NCI-H1105 (cell line): ENCODE data around the gene GFRA1.
"Not testable (repeated sequence)": the region's sequence is repeated elsewhere in the genome, so short reads cannot be mapped to it uniquely, and the experiment has no call there.

Source experiments
- DNase-seq: peaks from one replicate; lab custom pipeline; 2025; lab: John Stamatoyannopoulos, UW

Gene GFRA1

GRCh38 chr10:116197946-116198675, 74.9 kb downstream of the GFRA1 start:
- no peak for DNase-seq

GRCh38 chr10:116195583-116195982, 77.4 kb downstream of the GFRA1 start:
- no peak for DNase-seq

- no peak for DNase-seq
Observed at GRCh38 chr10:116195039-116195438, 78.0 kb downstream of the GFRA1 start.

GRCh38 chr10:116194061-116194460, 78.9 kb downstream of the GFRA1 start:
- no peak for DNase-seq

GRCh38 chr10:116190883-116191282, 82.1 kb downstream of the GFRA1 start:
- no peak for DNase-seq

GRCh38 chr10:116186273-116186672, 86.7 kb downstream of the GFRA1 start:
- DNase-seq = no peak

GRCh38 chr10:116185199-116185867, 87.7 kb downstream of the GFRA1 start:
- DNase-seq = no peak

GRCh38 chr10:116184512-116184794, 88.6 kb downstream of the GFRA1 start:
- no peak for DNase-seq

- no peak for DNase-seq
Observed at GRCh38 chr10:116183733-116184511, 89.1 kb downstream of the GFRA1 start.

- DNase-seq = no peak
Observed at GRCh38 chr10:116182426-116182825, 90.6 kb downstream of the GFRA1 start.

- DNase-seq = peak; percentile 43
Observed at GRCh38 chr10:116178086-116178605, 94.9 kb downstream of the GFRA1 start.

- DNase-seq = no peak
Observed at GRCh38 chr10:116175231-116175630, 97.8 kb downstream of the GFRA1 start.

- DNase-seq = no peak
Observed at GRCh38 chr10:116171505-116171904, 101.5 kb downstream of the GFRA1 start.

GRCh38 chr10:116170815-116171250, 102.2 kb downstream of the GFRA1 start:
- DNase-seq = no peak

- DNase-seq = no peak
Observed at GRCh38 chr10:116169782-116170445, 103.1 kb downstream of the GFRA1 start.

- no peak for DNase-seq
Observed at GRCh38 chr10:116168745-116169144, 104.3 kb downstream of the GFRA1 start.

- DNase-seq = no peak
Observed at GRCh38 chr10:116168329-116168728, 104.7 kb downstream of the GFRA1 start.

- DNase-seq = not testable (repeated sequence)
Observed at GRCh38 chr10:116165941-116166340, 107.1 kb downstream of the GFRA1 start.

- no peak for DNase-seq
Observed at GRCh38 chr10:116164291-116164690, 108.7 kb downstream of the GFRA1 start.

- DNase-seq = no peak
Observed at GRCh38 chr10:116163333-116164131, 109.5 kb downstream of the GFRA1 start.

GRCh38 chr10:116162851-116163250, 110.2 kb downstream of the GFRA1 start:
- DNase-seq = no peak
